Esophagus squamous epithelium (tissue), 4 donors: ENCODE results near the gene COL24A1.

Experiments
- POLR2A ChIP-seq, 4 donors: fragments of 450-650 bp; IDR thresholded peaks; one replicate each; pipeline ENCODE4 v1.6.1; 2017; ENCODE audit warnings: antibody characterized with exemption in 4 of 4, mild to moderate bottlenecking in 4 of 4, moderate library complexity in 3 of 4
- TF ChIP-seq, protein P1 (sequence below), 6 experiments: fragments of 450-650 bp in 4 of 6; fragments of 200-600 bp in 2 of 6; sonication (generic) in 2 of 6; IDR thresholded peaks; one replicate each; pipeline ENCODE4 v1.5.1; 2016 to 2019; ENCODE audit warnings: antibody characterized with exemption in 6 of 6, mild to moderate bottlenecking in 4 of 6, moderate library complexity in 4 of 6

DNA sequence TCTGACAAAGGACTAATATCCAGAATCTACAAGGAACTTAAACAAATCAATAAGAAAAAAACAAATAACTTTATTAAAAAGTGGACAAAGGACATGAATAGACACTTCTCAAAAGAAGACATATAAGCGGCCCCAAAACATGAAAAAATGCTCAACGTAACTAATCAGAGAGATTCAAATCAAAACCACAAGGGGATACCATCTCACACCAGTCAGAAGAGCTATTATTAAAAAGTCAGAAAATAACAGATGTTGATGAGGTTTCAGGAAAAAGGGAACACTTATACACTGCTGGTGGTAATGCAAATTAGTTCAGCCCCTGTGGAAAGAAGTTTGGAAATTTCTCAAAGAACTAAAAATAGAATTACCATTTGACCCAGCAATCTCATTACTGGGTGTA, 102.2 kb downstream of the COL24A1 start:
- TF ChIP-seq, protein P1, sequence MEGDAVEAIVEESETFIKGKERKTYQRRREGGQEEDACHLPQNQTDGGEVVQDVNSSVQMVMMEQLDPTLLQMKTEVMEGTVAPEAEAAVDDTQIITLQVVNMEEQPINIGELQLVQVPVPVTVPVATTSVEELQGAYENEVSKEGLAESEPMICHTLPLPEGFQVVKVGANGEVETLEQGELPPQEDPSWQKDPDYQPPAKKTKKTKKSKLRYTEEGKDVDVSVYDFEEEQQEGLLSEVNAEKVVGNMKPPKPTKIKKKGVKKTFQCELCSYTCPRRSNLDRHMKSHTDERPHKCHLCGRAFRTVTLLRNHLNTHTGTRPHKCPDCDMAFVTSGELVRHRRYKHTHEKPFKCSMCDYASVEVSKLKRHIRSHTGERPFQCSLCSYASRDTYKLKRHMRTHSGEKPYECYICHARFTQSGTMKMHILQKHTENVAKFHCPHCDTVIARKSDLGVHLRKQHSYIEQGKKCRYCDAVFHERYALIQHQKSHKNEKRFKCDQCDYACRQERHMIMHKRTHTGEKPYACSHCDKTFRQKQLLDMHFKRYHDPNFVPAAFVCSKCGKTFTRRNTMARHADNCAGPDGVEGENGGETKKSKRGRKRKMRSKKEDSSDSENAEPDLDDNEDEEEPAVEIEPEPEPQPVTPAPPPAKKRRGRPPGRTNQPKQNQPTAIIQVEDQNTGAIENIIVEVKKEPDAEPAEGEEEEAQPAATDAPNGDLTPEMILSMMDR (IDR thresholded peaks at IDR 0.05), result no peak
- TF ChIP-seq POLR2A (IDR thresholded peaks at IDR 0.05), result no peak
